GM20000 (cell line): ENCODE measurements around the gene WFDC5.

Experiments
- DNase-seq: peaks from one replicate; pipeline ENCODE4 v3.0.0; 2012; ENCODE audit warnings: low spot score
- TF ChIP-seq, protein P1 (sequence below): IDR thresholded peaks from 2 replicates; pipeline ENCODE4 v1.5.1; 2012; ENCODE audit warnings: mild to moderate bottlenecking, control low read depth; ENCODE audit errors: extremely low read depth, missing control alignments

Gene WFDC5

DNA sequence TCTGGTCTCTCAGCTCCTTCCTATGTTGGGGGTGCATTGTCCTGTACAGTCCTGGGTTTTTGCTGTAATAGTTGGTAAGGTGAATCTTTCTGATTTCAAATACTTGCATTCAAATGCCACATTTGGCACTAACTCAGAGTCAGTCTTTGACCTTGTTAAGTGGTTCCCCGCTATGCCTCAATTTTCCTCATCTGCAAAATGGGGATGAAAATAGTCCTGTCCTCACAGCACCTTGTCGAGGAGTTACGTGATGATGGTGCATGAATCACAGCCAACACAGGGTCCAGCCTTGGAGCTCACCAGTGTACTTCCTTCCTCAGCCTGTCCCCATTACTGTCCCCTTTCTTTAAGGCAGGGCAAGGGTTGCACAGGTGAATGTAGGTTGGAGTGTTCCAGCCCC lies 1.1 kb downstream of the WFDC5 start:
- no peak for DNase-seq
- TF ChIP-seq, protein P1, sequence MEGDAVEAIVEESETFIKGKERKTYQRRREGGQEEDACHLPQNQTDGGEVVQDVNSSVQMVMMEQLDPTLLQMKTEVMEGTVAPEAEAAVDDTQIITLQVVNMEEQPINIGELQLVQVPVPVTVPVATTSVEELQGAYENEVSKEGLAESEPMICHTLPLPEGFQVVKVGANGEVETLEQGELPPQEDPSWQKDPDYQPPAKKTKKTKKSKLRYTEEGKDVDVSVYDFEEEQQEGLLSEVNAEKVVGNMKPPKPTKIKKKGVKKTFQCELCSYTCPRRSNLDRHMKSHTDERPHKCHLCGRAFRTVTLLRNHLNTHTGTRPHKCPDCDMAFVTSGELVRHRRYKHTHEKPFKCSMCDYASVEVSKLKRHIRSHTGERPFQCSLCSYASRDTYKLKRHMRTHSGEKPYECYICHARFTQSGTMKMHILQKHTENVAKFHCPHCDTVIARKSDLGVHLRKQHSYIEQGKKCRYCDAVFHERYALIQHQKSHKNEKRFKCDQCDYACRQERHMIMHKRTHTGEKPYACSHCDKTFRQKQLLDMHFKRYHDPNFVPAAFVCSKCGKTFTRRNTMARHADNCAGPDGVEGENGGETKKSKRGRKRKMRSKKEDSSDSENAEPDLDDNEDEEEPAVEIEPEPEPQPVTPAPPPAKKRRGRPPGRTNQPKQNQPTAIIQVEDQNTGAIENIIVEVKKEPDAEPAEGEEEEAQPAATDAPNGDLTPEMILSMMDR = no peak

DNA sequence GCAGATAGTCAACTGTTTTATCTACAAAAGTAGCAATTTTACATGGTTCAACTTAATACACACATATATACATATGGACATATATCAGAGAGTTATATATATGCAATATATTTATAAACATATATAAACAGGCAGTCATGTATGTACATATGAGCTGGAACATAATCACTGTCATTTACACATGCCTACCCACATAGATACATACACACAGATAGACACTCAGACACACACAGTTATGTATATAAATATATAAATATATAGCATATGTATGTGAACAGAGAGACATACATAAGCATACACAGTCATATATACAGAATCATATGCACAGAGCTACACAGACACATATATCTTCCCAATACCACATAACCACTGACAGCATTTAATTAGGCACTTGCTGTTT lies 2.2 kb downstream of the WFDC5 start:
- no peak for DNase-seq

DNA sequence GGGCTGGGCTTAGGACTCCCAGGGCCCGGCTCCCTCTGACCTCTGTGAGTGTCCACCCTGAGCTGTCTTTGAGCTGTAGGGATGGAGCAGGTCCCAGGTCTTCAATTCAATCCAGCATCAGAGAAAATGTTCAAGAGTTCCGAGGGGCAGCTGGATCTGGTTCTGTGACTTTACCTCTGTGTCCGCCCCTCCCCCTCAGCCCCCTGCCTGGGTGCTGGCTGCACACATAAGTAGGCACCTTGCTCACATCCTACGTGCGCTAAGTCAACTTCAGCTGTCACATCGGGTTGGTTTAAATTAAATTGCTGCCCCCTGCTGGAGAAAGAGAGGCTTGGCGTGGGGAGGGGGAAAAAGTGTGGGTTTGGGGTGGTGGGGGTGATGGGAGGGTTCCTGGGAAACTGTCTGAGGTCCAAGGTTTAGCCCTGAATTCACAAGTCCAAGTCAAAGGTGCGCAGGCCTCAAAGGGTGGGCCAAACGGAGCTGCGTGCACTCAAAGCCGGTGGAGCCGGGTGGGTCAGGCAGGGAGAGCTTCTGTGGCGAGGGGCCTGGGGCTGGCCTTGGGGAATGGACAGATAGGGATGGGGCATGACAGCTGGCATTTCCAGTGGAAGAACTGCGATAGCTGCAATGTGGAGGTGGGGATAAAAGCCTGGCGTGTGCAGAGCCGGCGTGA lies 3.0 kb downstream of the WFDC5 start:
- TF ChIP-seq, protein P1 = peak; percentile 16
- DNase-seq = peak; percentile 34

More for the DNA sequence above, 2.2 kb downstream of the WFDC5 start:
- TF ChIP-seq, protein P1 = no peak

DNA sequence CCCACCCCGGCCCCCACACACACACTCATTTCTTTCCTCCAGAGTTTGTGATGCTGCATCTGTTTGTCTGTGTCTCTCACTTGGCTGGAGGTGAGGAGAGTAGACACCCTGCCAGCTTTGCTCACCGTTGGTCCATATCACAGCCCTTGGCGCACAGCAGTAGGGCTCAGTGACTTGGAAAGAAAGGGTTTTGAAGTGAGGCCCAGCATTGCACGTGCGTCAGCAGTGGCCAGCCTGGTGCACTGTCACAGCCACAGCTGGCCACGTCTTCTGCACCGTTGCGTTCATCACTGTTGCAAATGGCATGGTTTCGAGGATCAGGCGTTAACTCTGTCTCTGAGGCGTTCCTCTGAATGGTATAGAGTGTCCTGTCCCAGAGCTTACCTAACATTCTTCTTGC lies 3.7 kb downstream of the WFDC5 start:
- TF ChIP-seq, protein P1 = no peak
- no peak for DNase-seq

DNA sequence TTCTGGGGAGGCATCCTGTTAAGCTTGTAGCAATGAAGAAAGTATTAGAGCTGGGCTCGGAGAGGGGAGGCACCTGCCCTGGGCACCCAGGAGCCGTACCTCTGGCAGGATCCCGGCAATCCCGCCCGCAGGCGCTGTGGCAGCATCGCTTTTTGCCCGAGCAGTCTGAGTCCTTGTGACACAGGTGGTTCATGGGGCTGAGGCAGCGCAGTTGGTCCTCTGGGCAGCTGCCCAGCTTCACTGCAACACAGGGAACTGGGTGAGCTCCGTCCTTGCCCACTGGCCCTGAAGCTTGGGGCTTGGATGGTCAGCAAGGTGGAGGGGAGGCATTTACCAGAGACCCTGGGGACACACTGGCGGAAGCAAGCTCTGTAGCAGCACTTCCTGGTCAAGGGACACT lies 4.7 kb downstream of the WFDC5 start:
- TF ChIP-seq, protein P1 = no peak
- DNase-seq = peak; percentile 2

DNA sequence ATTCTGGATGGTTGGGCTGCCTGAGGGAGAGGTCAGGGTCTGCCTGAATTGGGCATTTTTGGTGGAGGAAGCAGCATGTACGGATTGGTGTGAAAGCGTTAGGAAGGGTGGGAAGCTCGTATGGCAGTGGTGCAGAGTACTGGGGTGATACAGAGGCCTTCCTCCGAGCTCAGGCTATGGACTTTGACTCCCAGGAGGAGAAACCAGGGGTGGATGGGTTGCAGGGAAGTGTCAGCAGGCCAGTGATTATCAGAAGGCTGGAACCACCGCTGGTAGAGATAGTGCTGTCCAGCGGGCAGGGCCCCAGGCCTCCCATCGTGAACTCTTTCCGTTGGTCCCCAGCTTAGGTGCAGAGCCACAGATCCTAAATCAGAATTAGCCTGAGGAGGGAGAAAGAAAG lies 5.3 kb downstream of the WFDC5 start:
- DNase-seq = peak; percentile 3
- TF ChIP-seq, protein P1 = no peak

DNA sequence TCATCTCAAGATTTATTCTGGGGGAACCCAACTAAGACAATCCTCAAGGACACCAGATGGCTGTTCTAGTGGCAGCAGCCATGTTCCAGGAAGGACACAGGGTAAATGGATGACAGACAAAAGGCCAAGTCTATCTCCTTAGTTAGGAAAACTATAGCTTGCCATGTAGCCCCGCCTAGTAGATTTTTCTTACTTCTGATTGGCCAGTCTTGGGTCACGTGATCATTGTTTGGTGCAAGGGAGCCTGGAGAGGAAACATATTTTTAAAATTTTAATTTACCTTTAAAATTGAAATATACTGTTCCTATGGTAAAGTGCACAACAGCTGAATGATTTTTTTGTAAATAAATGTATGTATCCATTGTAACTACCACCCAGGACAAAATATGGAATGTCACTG lies 9.7 kb downstream of the WFDC5 start:
- TF ChIP-seq, protein P1 = no peak
- no peak for DNase-seq
